ENCODE data around the gene CNKSR2. TPM values are rescaled to one million over a fixed set of nuclear protein-coding genes. Genes with fewer than 3 reads are reported as not detected.

The CNKSR2 gene
- total RNA-seq = 10 to 100 TPM in 1 of 4 donors, 1 to 10 TPM in 1, not detected in 2; 4.8 to 20.2 TPM

GRCh38 chrX:21374163-21374993 lies at the start of gene CNKSR2:
Gene CNKSR2 (plus strand): TSS chrX:21374418. CDS start chrX:21374898, 480 bp downstream.
- H3K4me3 ChIP-seq = peak within 1 kb of the TSS; percentile 16 to 34
- no peaks in the 10 kb centered on the region for H3K9me3 ChIP-seq
- TF ChIP-seq CTCF (IDR thresholded peaks at IDR 0.05) (no peak), POLR2A (IDR thresholded peaks at IDR 0.05) (no peak)
- H3K36me3 ChIP-seq = no peaks in the 10 kb centered on the region
- H3K27me3 ChIP-seq = peaks cover 0 to 15% of the 10 kb centered on the region in 2 donors
- no peak within 1 kb of the TSS for H3K27ac ChIP-seq
- H3K4me1 ChIP-seq = peaks cover 0 to 3% of the 10 kb centered on the region in 2 donors
- DNase-seq = peak in 1 of 2 donors; percentile 32
- intact Hi-C loops (cut with DNase I; ENCODE audit: low total_unique reads) = no loop called here

- Histone ChIP-seq H3K36me3 (no peaks in the 10 kb centered on the region), H3K27me3 (no peaks in the 10 kb centered on the region), H3K4me3 (no peak overlapping the region), H3K27ac (no peak overlapping the region), H3K9me3 (no peaks in the 10 kb centered on the region), H3K4me1 (no peaks in the 10 kb centered on the region)
- intact Hi-C loops (cut with DNase I; ENCODE audit: low total_unique reads) = no loop called here
- TF ChIP-seq POLR2A (IDR thresholded peaks at IDR 0.05) = no peak
- TF ChIP-seq CTCF (IDR thresholded peaks at IDR 0.05) = no peak
- DNase-seq = no peak
These were observed 19.5 kb upstream of the CNKSR2 start for GRCh38 chrX:21354725-21355124.

GRCh38 chrX:21355831-21356230 lies 18.4 kb upstream of the CNKSR2 start:
- no peaks in the 10 kb centered on the region for H3K9me3 ChIP-seq
- H3K27me3 ChIP-seq = no peaks in the 10 kb centered on the region
- intact Hi-C loops (cut with DNase I; ENCODE audit: low total_unique reads) = no loop called here
- H3K4me3 ChIP-seq = no peak overlapping the region
- H3K36me3 ChIP-seq = no peaks in the 10 kb centered on the region
- no peak for TF ChIP-seq CTCF (IDR thresholded peaks at IDR 0.05)
- TF ChIP-seq POLR2A (IDR thresholded peaks at IDR 0.05) = no peak
- H3K27ac ChIP-seq = no peak overlapping the region
- no peaks in the 10 kb centered on the region for H3K4me1 ChIP-seq
- no peak for DNase-seq

- Histone ChIP-seq H3K4me1 (peaks cover 0 to 3% of the 10 kb centered on the region in 2 donors), H3K36me3 (no peaks in the 10 kb centered on the region), H3K27me3 (no peaks in the 10 kb centered on the region), H3K27ac (no peak overlapping the region), H3K9me3 (no peaks in the 10 kb centered on the region), H3K4me3 (no peak overlapping the region)
- intact Hi-C loops (cut with DNase I; ENCODE audit: low total_unique reads) = no loop called here
- TF ChIP-seq POLR2A (IDR thresholded peaks at IDR 0.05) = no peak
- no peak for TF ChIP-seq CTCF (IDR thresholded peaks at IDR 0.05)
- no peak for DNase-seq
These were observed 4.6 kb upstream of the CNKSR2 start for GRCh38 chrX:21369613-21370012.

GRCh38 chrX:21373001-21373400 lies 1.2 kb upstream of the CNKSR2 start:
- Histone ChIP-seq H3K4me1 (peaks cover 0 to 3% of the 10 kb centered on the region in 2 donors), H3K4me3 (no peak overlapping the region), H3K36me3 (no peaks in the 10 kb centered on the region), H3K27me3 (peaks cover 0 to 15% of the 10 kb centered on the region in 2 donors), H3K9me3 (no peaks in the 10 kb centered on the region), H3K27ac (no peak overlapping the region)
- TF ChIP-seq CTCF (IDR thresholded peaks at IDR 0.05) = no peak
- TF ChIP-seq POLR2A (IDR thresholded peaks at IDR 0.05) = no peak
- DNase-seq = no peak
- intact Hi-C loops (cut with DNase I; ENCODE audit: low total_unique reads) = no loop called here

Data from uterus (tissue), 4 donors.